C4-2B (cell line): ENCODE data around the gene ANKRD33.

ENCODE experiments used
- CTCF ChIP-seq: fragments of 450-650 bp; conservative IDR thresholded peaks from 2 replicates; pipeline ENCODE4 v1.5.1; 2017; ENCODE audit warnings: mild to moderate bottlenecking
- ZFX ChIP-seq: fragments of 450-650 bp; IDR thresholded peaks from 2 replicates; pipeline ENCODE4 v1.6.1; 2017

DNA sequence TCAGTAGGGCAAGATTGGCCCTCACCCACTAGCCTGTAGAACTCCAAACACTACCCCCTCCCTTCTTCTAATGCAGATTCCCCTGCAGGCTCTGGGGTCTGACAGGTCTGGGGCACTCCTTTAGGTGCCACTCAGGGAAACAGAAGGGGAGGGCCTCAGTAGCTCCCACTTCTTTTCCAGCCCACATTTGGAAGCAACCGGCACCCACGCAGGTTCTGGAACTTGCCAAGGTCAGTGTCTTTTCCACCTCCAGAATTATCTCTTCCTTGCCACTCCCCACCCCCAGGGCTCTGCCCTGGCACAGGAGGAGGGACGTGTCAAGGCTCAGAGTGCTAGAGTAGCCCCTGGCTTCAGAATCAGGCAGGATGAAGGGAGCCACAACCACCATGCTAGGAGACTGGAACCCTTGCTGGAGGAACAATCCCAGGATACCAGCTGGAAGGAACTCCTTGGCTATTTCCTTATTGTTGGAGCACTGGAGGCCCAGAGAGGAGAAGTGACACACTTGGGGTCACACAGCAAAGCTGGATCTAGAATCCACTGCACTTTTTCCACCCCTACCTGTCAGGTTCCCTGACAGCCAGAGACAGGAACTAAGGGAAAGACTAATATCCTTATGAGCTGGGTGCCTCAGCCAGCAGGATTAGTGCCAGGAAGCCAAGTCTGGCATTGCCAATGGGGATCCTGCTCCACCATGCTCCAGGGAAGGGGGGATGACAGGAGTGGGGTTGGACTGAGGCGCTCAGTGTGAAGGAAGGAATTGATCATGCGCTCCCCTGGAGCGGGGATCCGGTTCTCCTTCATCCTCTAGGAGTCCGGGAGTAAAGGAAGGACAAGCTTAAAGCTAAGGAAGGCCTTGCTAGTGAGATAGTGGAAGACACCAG, 37.6 kb upstream of the ANKRD33 start:
- TF ChIP-seq CTCF (no peak), ZFX (no peak)
